HG03354 (cell line): ENCODE data around the gene MANBA.
A peak's percentile ranks its signal among the peaks of the same experiment; 100 is the strongest.

Experiments used
- ATAC-seq: cut with Tn5 transposase; IDR thresholded peaks from one replicate; pipeline ENCODE4 v1.9.1; 2021; ENCODE audit warnings: mild to moderate bottlenecking; ENCODE audit not compliant: unreplicated experiment, poor library complexity, severe bottlenecking

The MANBA gene

GRCh38 chr4:102604222-102604940, 156.4 kb downstream of the MANBA start:
- no peak for ATAC-seq

GRCh38 chr4:102601586-102602227, 159.1 kb downstream of the MANBA start:
- ATAC-seq = no peak

GRCh38 chr4:102600689-102601088, 160.1 kb downstream of the MANBA start:
- ATAC-seq = no peak

- ATAC-seq = no peak
Observed at GRCh38 chr4:102599886-102600285, 160.9 kb downstream of the MANBA start.

GRCh38 chr4:102599455-102599854, 161.3 kb downstream of the MANBA start:
- no peak for ATAC-seq

- ATAC-seq = peak; percentile 54
Observed at GRCh38 chr4:102598762-102599374, 161.9 kb downstream of the MANBA start.

GRCh38 chr4:102598086-102598761, 162.5 kb downstream of the MANBA start:
- peak; percentile 73 for ATAC-seq

GRCh38 chr4:102596532-102596931, 164.2 kb downstream of the MANBA start:
- no peak for ATAC-seq

GRCh38 chr4:102594000-102594399, 166.8 kb downstream of the MANBA start:
- ATAC-seq = no peak

GRCh38 chr4:102593147-102593546, 167.6 kb downstream of the MANBA start:
- ATAC-seq = no peak

- ATAC-seq = no peak
Observed at GRCh38 chr4:102592256-102592655, 168.5 kb downstream of the MANBA start.

GRCh38 chr4:102589743-102590142, 171.0 kb downstream of the MANBA start:
- no peak for ATAC-seq

GRCh38 chr4:102586644-102587021, 174.1 kb downstream of the MANBA start:
- no peak for ATAC-seq

- no peak for ATAC-seq
Observed at GRCh38 chr4:102586002-102586643, 174.6 kb downstream of the MANBA start.

- no peak for ATAC-seq
Observed at GRCh38 chr4:102585329-102585728, 175.4 kb downstream of the MANBA start.

- no peak for ATAC-seq
Observed at GRCh38 chr4:102584091-102584490, 176.7 kb downstream of the MANBA start.
